T-helper 2 cell treated with Interferon-gamma antibody and Interleukin-4, amounts not matched to agents 5 μg/mL and 100 μg/mL, for 36 hours (primary cell): Measurements from ENCODE around the gene SULT1E1.
A peak's percentile ranks its signal among the peaks of the same experiment; 100 is the strongest.
"Not testable (repeated sequence)": the region's sequence is repeated elsewhere in the genome, so short reads cannot be mapped to it uniquely, and the experiment has no call there.

Experiments
- DNase-seq: peaks from one replicate; pipeline ENCODE4 v3.0.0; 2021; ENCODE audit warnings: low spot score
- H3K27ac Mint-ChIP-seq: one replicate; pipeline ENCODE4 v1.8.0; 2021; ENCODE audit warnings: mild to moderate bottlenecking, mixed read lengths
- H3K27me3 Mint-ChIP-seq: one replicate; pipeline ENCODE4 v1.8.0; 2021; ENCODE audit warnings: low read depth, mixed read lengths
- H3K36me3 Mint-ChIP-seq: one replicate; pipeline ENCODE4 v1.8.0; 2021; ENCODE audit warnings: low read depth, mixed read lengths
- H3K4me1 Mint-ChIP-seq: one replicate; pipeline ENCODE4 v1.8.0; 2021; ENCODE audit warnings: low read depth, mixed read lengths
- H3K4me3 Mint-ChIP-seq: one replicate; pipeline ENCODE4 v1.8.0; 2022; ENCODE audit warnings: mild to moderate bottlenecking, moderate library complexity, mixed read lengths
- H3K9me3 Mint-ChIP-seq: one replicate; pipeline ENCODE4 v1.8.0; 2021; ENCODE audit warnings: mixed read lengths

SULT1E1 gene

GRCh38 chr4:69832326-69833030, 27.5 kb downstream of the SULT1E1 start:
- no peaks in the 10 kb centered on the region for H3K9me3 Mint-ChIP-seq
- no peak overlapping the region for H3K27ac Mint-ChIP-seq
- no peaks in the 10 kb centered on the region for H3K36me3 Mint-ChIP-seq
- peaks cover 11% of the 10 kb centered on the region for H3K4me1 Mint-ChIP-seq
- DNase-seq: no peak
- no peak overlapping the region for H3K4me3 Mint-ChIP-seq
- peaks cover 2% of the 10 kb centered on the region for H3K27me3 Mint-ChIP-seq

GRCh38 chr4:69831646-69832325, 28.2 kb downstream of the SULT1E1 start:
- Mint-ChIP-seq H3K36me3 (no peaks in the 10 kb centered on the region), H3K27me3 (peaks cover 2% of the 10 kb centered on the region), H3K4me3 (peak overlapping the region; percentile 87), H3K9me3 (no peaks in the 10 kb centered on the region), H3K27ac (peak overlapping the region; percentile 75), H3K4me1 (peaks cover 11% of the 10 kb centered on the region)
- DNase-seq: no peak

DNA sequence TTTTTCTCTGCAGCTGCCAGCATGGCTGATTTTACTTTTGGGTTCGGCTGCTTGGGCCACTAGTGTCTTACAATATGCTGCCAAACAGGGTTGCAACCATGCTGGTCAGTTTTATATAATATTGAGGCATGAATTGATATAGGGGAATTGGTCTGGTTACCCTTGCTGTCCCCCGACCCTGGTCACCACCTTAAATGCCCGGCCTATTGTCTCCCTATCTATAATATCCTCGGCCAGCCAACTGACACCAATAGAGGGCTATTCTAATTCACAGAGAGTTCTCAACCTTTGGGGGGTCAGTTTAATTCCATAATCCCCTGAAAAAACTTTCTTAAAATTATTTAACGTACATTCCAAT, 28.7 kb downstream of the SULT1E1 start:
- H3K27me3 Mint-ChIP-seq: peaks cover 2% of the 10 kb centered on the region
- H3K27ac Mint-ChIP-seq: no peak overlapping the region
- no peak for DNase-seq
- peak overlapping the region; percentile 87 for H3K4me3 Mint-ChIP-seq
- no peaks in the 10 kb centered on the region for H3K36me3 Mint-ChIP-seq
- H3K4me1 Mint-ChIP-seq: peaks cover 10% of the 10 kb centered on the region
- H3K9me3 Mint-ChIP-seq: no peaks in the 10 kb centered on the region

DNA sequence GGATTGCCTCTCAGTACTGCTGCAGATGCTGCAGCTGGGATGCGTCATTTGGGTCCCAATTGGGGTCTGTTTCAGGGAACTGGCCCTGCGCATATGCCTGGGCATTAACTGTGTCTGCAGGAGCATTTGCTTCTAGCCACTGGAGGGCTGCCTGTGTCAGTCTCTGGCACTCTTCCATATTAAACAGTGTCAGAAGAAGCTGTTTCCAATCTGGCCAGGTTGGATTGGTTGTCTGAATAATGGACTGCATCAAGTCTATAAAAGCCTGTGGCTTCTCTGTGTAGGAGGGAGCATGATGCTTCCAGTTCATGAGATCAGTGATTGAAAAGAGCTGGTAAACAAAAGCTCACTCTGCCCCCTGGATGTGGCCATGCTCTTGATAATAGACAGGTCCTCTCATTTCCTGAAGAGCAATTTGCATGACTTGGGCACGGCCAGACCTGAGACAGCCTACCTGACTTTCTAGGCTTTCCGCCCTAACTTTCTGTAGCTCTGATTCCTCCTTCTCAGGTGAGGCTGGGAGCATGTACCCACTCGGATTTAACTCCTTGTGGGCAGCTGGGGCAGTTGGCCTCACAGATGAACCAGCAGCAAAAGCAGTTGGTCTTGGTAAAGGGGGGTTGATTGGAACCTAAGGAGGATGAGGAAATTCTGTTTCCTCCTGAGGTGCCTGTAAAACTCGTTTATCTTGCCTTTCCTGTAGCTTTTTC, 29.2 kb downstream of the SULT1E1 start:
- H3K36me3 Mint-ChIP-seq: no peaks in the 10 kb centered on the region
- no peak overlapping the region for H3K27ac Mint-ChIP-seq
- H3K4me1 Mint-ChIP-seq: peaks cover 10% of the 10 kb centered on the region
- H3K4me3 Mint-ChIP-seq: no peak overlapping the region
- peaks cover 2% of the 10 kb centered on the region for H3K27me3 Mint-ChIP-seq
- no peaks in the 10 kb centered on the region for H3K9me3 Mint-ChIP-seq
- DNase-seq: no peak

- H3K4me1 Mint-ChIP-seq: peaks cover 10% of the 10 kb centered on the region
- H3K27ac Mint-ChIP-seq: no peak overlapping the region
Measured at GRCh38 chr4:69830192-69830559, 29.8 kb downstream of the SULT1E1 start.

GRCh38 chr4:69829678-69830077, 30.3 kb downstream of the SULT1E1 start:
- H3K9me3 Mint-ChIP-seq: no peaks in the 10 kb centered on the region
- peaks cover 10% of the 10 kb centered on the region for H3K4me1 Mint-ChIP-seq
- no peak overlapping the region for H3K27ac Mint-ChIP-seq
- DNase-seq: no peak
- H3K36me3 Mint-ChIP-seq: no peaks in the 10 kb centered on the region
- no peak overlapping the region for H3K4me3 Mint-ChIP-seq
- H3K27me3 Mint-ChIP-seq: peaks cover 2% of the 10 kb centered on the region

More at GRCh38 chr4:69830192-69830559, 29.8 kb downstream of the SULT1E1 start:
- Mint-ChIP-seq H3K4me3 (no peak overlapping the region), H3K27me3 (peaks cover 2% of the 10 kb centered on the region), H3K9me3 (no peaks in the 10 kb centered on the region), H3K36me3 (no peaks in the 10 kb centered on the region)
- no peak for DNase-seq

DNA sequence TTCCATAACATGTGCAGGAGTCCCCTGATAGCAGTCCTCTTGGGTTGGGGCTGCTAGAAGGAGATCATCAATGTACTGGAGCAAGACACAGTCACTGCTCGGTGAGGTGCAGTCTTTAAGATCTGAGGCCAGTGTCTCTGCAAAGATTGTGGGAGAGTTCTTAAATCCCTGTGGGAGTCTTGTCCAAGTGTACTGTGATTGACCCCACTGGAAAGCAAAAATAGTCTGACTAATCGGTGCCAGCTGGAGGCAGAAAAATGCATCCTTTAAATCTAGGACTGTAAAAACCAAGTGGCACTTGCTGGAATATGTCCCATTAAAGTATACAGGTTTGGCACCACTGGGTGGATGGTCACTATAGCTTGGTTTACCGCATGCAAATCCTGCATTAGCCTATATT, 31.1 kb downstream of the SULT1E1 start:
- no peak for DNase-seq
- no peak overlapping the region for H3K27ac Mint-ChIP-seq
- peaks cover 10% of the 10 kb centered on the region for H3K4me1 Mint-ChIP-seq
- peaks cover 2% of the 10 kb centered on the region for H3K27me3 Mint-ChIP-seq
- no peak overlapping the region for H3K4me3 Mint-ChIP-seq
- no peaks in the 10 kb centered on the region for H3K9me3 Mint-ChIP-seq
- H3K36me3 Mint-ChIP-seq: no peaks in the 10 kb centered on the region

- not testable (repeated sequence) for H3K27me3 Mint-ChIP-seq, DNase-seq, H3K9me3 Mint-ChIP-seq, H3K27ac Mint-ChIP-seq, H3K4me3 Mint-ChIP-seq, H3K4me1 Mint-ChIP-seq, H3K36me3 Mint-ChIP-seq
Measured at GRCh38 chr4:69825056-69825455, 34.9 kb downstream of the SULT1E1 start.

- H3K36me3 Mint-ChIP-seq: no peaks in the 10 kb centered on the region
Measured at GRCh38 chr4:69823481-69824186, 36.3 kb downstream of the SULT1E1 start.

GRCh38 chr4:69823048-69823447, 36.9 kb downstream of the SULT1E1 start:
- no peak for DNase-seq

More at GRCh38 chr4:69823481-69824186, 36.3 kb downstream of the SULT1E1 start:
- DNase-seq: no peak
- Mint-ChIP-seq H3K9me3 (no peaks in the 10 kb centered on the region), H3K4me3 (no peak overlapping the region), H3K27me3 (no peaks in the 10 kb centered on the region), H3K27ac (no peak overlapping the region), H3K4me1 (no peaks in the 10 kb centered on the region)

DNA sequence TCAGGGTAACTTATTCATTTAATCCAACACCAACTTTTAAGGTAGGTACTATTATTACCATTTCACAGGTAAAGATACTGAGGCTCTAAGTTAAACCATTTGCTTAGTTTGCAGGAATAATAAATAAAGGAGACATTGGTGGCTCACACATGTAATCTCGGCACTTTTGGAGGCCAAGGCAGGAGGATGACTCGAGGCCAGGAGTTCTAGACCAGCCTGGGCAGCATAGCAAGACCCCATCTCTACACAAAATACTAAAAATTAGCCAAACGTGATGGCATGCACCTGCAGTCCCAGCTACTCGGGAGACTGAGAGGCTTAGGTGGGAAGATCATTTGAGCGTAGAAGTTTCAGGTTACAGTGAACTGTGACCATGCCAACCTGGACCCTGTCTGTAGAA, 37.7 kb downstream of the SULT1E1 start:
- no peaks in the 10 kb centered on the region for H3K4me1 Mint-ChIP-seq
- no peak for DNase-seq

More at GRCh38 chr4:69823048-69823447, 36.9 kb downstream of the SULT1E1 start:
- Mint-ChIP-seq H3K36me3 (no peaks in the 10 kb centered on the region), H3K27ac (no peak overlapping the region), H3K4me3 (no peak overlapping the region), H3K9me3 (no peaks in the 10 kb centered on the region), H3K27me3 (no peaks in the 10 kb centered on the region), H3K4me1 (no peaks in the 10 kb centered on the region)

DNA sequence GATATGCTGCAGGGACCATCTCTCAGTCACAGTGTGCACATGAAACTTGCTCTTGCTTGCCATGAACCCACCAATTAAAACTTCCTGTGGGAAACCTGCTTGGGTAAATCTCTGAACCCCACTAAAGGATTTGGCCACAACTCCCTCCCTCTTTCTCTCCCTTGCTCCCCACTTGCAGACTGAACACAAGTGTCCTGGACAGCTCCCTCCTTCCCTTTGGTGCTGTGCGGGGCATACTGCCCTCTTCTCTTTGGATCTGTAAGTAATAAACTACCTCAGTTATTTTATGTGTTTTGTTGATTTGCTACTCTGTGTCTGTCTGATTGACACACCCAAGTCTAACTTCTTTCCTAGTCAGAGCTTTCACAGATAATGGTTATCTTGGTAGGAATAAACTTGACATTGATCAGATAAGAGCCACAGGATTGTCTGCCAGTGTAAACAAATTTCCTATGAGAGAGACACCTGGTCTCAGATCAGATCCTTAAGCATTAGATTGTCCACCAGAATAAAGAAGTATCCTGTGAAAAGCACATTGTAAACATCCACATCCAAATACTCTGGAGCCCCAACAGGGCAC, 41.8 kb downstream of the SULT1E1 start:
- Mint-ChIP-seq H3K4me1 (no peaks in the 10 kb centered on the region), H3K9me3 (no peaks in the 10 kb centered on the region), H3K36me3 (no peaks in the 10 kb centered on the region), H3K4me3 (no peak overlapping the region), H3K27me3 (no peaks in the 10 kb centered on the region), H3K27ac (no peak overlapping the region)
- DNase-seq: no peak

More for the DNA sequence above, 37.7 kb downstream of the SULT1E1 start:
- Mint-ChIP-seq H3K36me3 (no peaks in the 10 kb centered on the region), H3K27me3 (no peaks in the 10 kb centered on the region), H3K9me3 (no peaks in the 10 kb centered on the region), H3K27ac (no peak overlapping the region), H3K4me3 (no peak overlapping the region)

- no peaks in the 10 kb centered on the region for H3K27me3 Mint-ChIP-seq
- H3K4me3 Mint-ChIP-seq: no peak overlapping the region
- no peak for DNase-seq
- H3K4me1 Mint-ChIP-seq: no peaks in the 10 kb centered on the region
- no peaks in the 10 kb centered on the region for H3K9me3 Mint-ChIP-seq
- H3K36me3 Mint-ChIP-seq: no peaks in the 10 kb centered on the region
- H3K27ac Mint-ChIP-seq: no peak overlapping the region
Measured at GRCh38 chr4:69816236-69816635, 43.7 kb downstream of the SULT1E1 start.
